ENCODE results near the gene DENND6B. TPM values are rescaled to one million over a fixed set of nuclear protein-coding genes. Genes with fewer than 3 reads are reported as not detected.

DENND6B gene
- total RNA-seq, 4 donors from 2014 or later = 5.4 to 14.9 (median 6.3) TPM

- Histone ChIP-seq H3K4me1 (peaks cover 13 to 51% (median 30%) of the 10 kb centered on the region in 4 donors), H3K27ac (peak overlapping the region; percentile 62 to 97 (median 76)), H3K4me3 (no peak overlapping the region), H3K9me3 (no peaks in the 10 kb centered on the region), H3K36me3 (no peaks in the 10 kb centered on the region), H3K27me3 (no peaks in the 10 kb centered on the region)
- no peak for TF ChIP-seq CTCF (IDR thresholded peaks at IDR 0.05)
- TF ChIP-seq POLR2A (IDR thresholded peaks at IDR 0.05) = no peak
- DNase-seq = no peak
Observed at GRCh38 chr22:50309601-50309991, 17.2 kb downstream of the DENND6B start.

GRCh38 chr22:50308986-50309600 lies 17.7 kb downstream of the DENND6B start:
- Histone ChIP-seq H3K9me3 (no peaks in the 10 kb centered on the region), H3K27me3 (no peaks in the 10 kb centered on the region), H3K36me3 (no peaks in the 10 kb centered on the region), H3K27ac (peak overlapping the region; percentile 62 to 97 (median 76)), H3K4me3 (no peak overlapping the region), H3K4me1 (peaks cover 17 to 53% (median 34%) of the 10 kb centered on the region in 4 donors)
- TF ChIP-seq CTCF (IDR thresholded peaks at IDR 0.05) (no peak), POLR2A (IDR thresholded peaks at IDR 0.05) (no peak)
- no peak for DNase-seq

- H3K36me3 ChIP-seq = no peaks in the 10 kb centered on the region
- peak in 2 of 3 donors; percentile 59 to 80 for DNase-seq
- peaks cover 18 to 53% (median 34%) of the 10 kb centered on the region in 4 donors for H3K4me1 ChIP-seq
- no peak overlapping the region for H3K4me3 ChIP-seq
- H3K27ac ChIP-seq = peak overlapping the region; percentile 62 to 97 (median 76)
- no peaks in the 10 kb centered on the region for H3K9me3 ChIP-seq
- TF ChIP-seq CTCF (IDR thresholded peaks at IDR 0.05) (no peak), POLR2A (IDR thresholded peaks at IDR 0.05) (peak in 1 of 2 donors; percentile 12)
- no peaks in the 10 kb centered on the region for H3K27me3 ChIP-seq
Observed at GRCh38 chr22:50308597-50308935, 18.2 kb downstream of the DENND6B start.

- H3K27ac ChIP-seq = peak overlapping the region; percentile 62 to 97 (median 76)
- DNase-seq = no peak
- no peaks in the 10 kb centered on the region for H3K36me3 ChIP-seq
- no peaks in the 10 kb centered on the region for H3K9me3 ChIP-seq
- no peaks in the 10 kb centered on the region for H3K27me3 ChIP-seq
- peaks cover 23 to 56% (median 38%) of the 10 kb centered on the region in 4 donors for H3K4me1 ChIP-seq
- TF ChIP-seq POLR2A (IDR thresholded peaks at IDR 0.05) (no peak), CTCF (IDR thresholded peaks at IDR 0.05) (no peak)
- H3K4me3 ChIP-seq = peak overlapping the region in 1 of 4 donors; percentile 14
Observed at GRCh38 chr22:50307890-50308596, 18.8 kb downstream of the DENND6B start.

GRCh38 chr22:50306753-50307749 lies 19.8 kb downstream of the DENND6B start, which contains the start of gene PLXNB2:
PLXNB2 (minus strand) TSS chr22:50307646; CDS start chr22:50290584, 17,062 bp downstream.
- peak in 2 of 6 experiments; percentile 5 to 6 for TF ChIP-seq CTCF (IDR thresholded peaks at IDR 0.05)
- peak; percentile 54 to 55 for TF ChIP-seq POLR2A (IDR thresholded peaks at IDR 0.05)
- DNase-seq = peak; percentile 61 to 87 (median 86)
- Histone ChIP-seq H3K27ac (peak within 1 kb of the TSS; percentile 86 to 97 (median 90)), H3K4me1 (peaks cover 33 to 65% (median 48%) of the 10 kb centered on the region in 4 donors), H3K9me3 (no peaks in the 10 kb centered on the region), H3K36me3 (no peaks in the 10 kb centered on the region), H3K27me3 (no peaks in the 10 kb centered on the region), H3K4me3 (peak within 1 kb of the TSS; percentile 59 to 95 (median 77))

All from Peyer's patch (tissue), 4 donors.